Measurements from ENCODE around the gene RNPS1. TPM values are rescaled to one million over a fixed set of nuclear protein-coding genes. Genes with fewer than 3 reads are reported as not detected.

The RNPS1 gene
- total and polyA plus RNA-seq, 9 of the 15 experiments (the other 6 are each of a cell fraction or from before 2014, with no cell fraction given): 44.9 to 338 (median 202) TPM

- POLR2A ChIA-PET: interaction anchor here (0.6 to 1.4 kb wide), 6 partner anchors 8 to 50 kb away, joined by 3 to 7 read pairs (median 6); partner anchors contain the start of genes ECI1, PGP and TRAF7
- BruUV-seq (replicated peaks): no TSS peak
- TF ChIP-seq E2F3 (CRISPR knock-in tag; IDR thresholded peaks at IDR 0.05) (no peak), ZKSCAN8 (CRISPR knock-in tag; IDR thresholded peaks at IDR 0.05) (no peak), ZFP36 (IDR thresholded peaks at IDR 0.05; ENCODE audit: low read depth, low read length, partially characterized antibody) (no peak), HNRNPL (IDR thresholded peaks at IDR 0.05; ENCODE audit: low read depth, low read length) (no peak), ARID2 (IDR thresholded peaks at IDR 0.05) (no peak), ZNF740 (CRISPR knock-in tag; IDR thresholded peaks at IDR 0.05) (no peak), ZNF740 (tag; IDR thresholded peaks at IDR 0.05) (peak in 1 of 2 experiments; percentile 27; a peak in 1 of 4 replicates), CHCHD3 (CRISPR knock-in tag; IDR thresholded peaks at IDR 0.05) (no peak), SP1 (CRISPR knock-in tag; IDR thresholded peaks at IDR 0.05) (no peak), TFAM (CRISPR knock-in tag; conservative IDR thresholded peaks at IDR 0.05) (no peak), PHF8 (IDR thresholded peaks at IDR 0.05; ENCODE audit: borderline replicate concordance, low read length) (no peak), ATF6 (CRISPR knock-in tag; IDR thresholded peaks at IDR 0.05) (no peak), ZNF76 (CRISPR knock-in tag; IDR thresholded peaks at IDR 0.05; ENCODE audit: borderline replicate concordance) (no peak), NONO (IDR thresholded peaks at IDR 0.05; ENCODE audit: low read depth in 2 of 2, low read length in 1 of 2) (no peak), ZNF778 (CRISPR knock-in tag; IDR thresholded peaks at IDR 0.05) (no peak), ID3 (CRISPR knock-in tag; IDR thresholded peaks at IDR 0.05) (no peak), ID3 (tag; IDR thresholded peaks at IDR 0.05) (no peak), ZNF583 (CRISPR knock-in tag; IDR thresholded peaks at IDR 0.05) (no peak), ZNF395 (CRISPR knock-in tag; IDR thresholded peaks at IDR 0.05) (no peak)
These were observed 62.0 kb downstream of the RNPS1 start for GRCh38 chr16:2205967-2206313.

More at GRCh38 chr16:2205967-2206313, 62.0 kb downstream of the RNPS1 start:
- peaks cover 42% of the 10 kb centered on the region for H3K79me2 ChIP-seq (ENCODE audit: control insufficient read depth, insufficient read depth, low read length)
- peak; percentile 84 for FAIRE-seq
- H3K9me1 ChIP-seq (ENCODE audit: control insufficient read depth, insufficient read depth, low read length): no peaks in the 10 kb centered on the region
- H3K27ac ChIP-seq (ENCODE audit: extremely low read depth, low read depth, low read length): peak overlapping the region; percentile 93
- 6% methylated on average over 15 of the region's 16 CpGs for WGBS (ENCODE audit: insufficient coverage, low coverage, missing lambda C conversion rate)
- peak; percentile 35 for ATAC-seq
- CTCF ChIA-PET (ENCODE audit: low intra/inter-chr PET ratio): no interaction called here
- H4K20me1 ChIP-seq (replicated peaks; ENCODE audit: control insufficient read depth, insufficient read depth, low read length): peaks cover 7% of the 10 kb centered on the region
- peak overlapping the region; percentile 92 to 96 for H3K9ac ChIP-seq (ENCODE audit: insufficient read depth in 1 of 2, low read depth in 2 of 2, low read length in 2 of 2)
- in situ Hi-C loops (cut with MboI) (no loop called here), intact Hi-C loops (cut with micrococcal nuclease) (no loop called here)
- H3K27me3 ChIP-seq (ENCODE audit: control insufficient read depth in 2 of 2, insufficient read depth in 2 of 2, low read length in 2 of 2): no peaks in the 10 kb centered on the region
- peaks cover 39% of the 10 kb centered on the region; the same call in 1 of the 3 replicates for H3K36me3 ChIP-seq (ENCODE audit: control insufficient read depth, insufficient read depth, low read length)
- H2AFZ ChIP-seq (ENCODE audit: low read depth, low read length): peak overlapping the region; percentile 100
- no peaks in the 10 kb centered on the region for H3K9me3 ChIP-seq (replicated peaks; ENCODE audit: control insufficient read depth, insufficient read depth, low read depth, low read length)
- peaks cover 19 to 67% of the 10 kb centered on the region in 2 experiments for H3K4me1 ChIP-seq (replicated peaks in 1 of 2; ENCODE audit: control insufficient read depth in 2 of 2, insufficient read depth in 2 of 2, low read length in 2 of 2)
- peak overlapping the region; percentile 84 for H3K4me3 ChIP-seq
- H3K4me2 ChIP-seq (ENCODE audit: insufficient read depth, low read length): peak overlapping the region; percentile 92
- no peak for DNase-seq (ENCODE audit: extremely low read depth in 1 of 4, low spot score in 3 of 4)

Data from K562 (cell line).